T-cell (primary cell): ENCODE data around the gene FAM171A1. TPM values are rescaled to one million over a fixed set of nuclear protein-coding genes. Genes with fewer than 3 reads are reported as not detected.

Experiments used
- ATAC-seq, 4 experiments: fragments of 200-7000 bp in 3 of 4; fragments of 150-1000 bp in 1 of 4; cut with Tn5 transposase; replicated peaks in 1 of 4; 1 replicate in 3 of 4; 2 replicates in 1 of 4; pipeline ENCODE4 v1.10.0; 2021; ENCODE audit warnings: moderate library complexity in 3 of 4, mild to moderate bottlenecking in 2 of 4, moderate number of reproducible peaks in 1 of 4
- CTCF ChIA-PET, 2 donors: fragments of 300-600 bp; sonication (Branson Sonifier 250); formaldehyde crosslinking; loops; one replicate each; lab custom pipeline; 2022; ENCODE audit warnings: antibody characterized with exemption in 2 of 2; lab: Charles Lee
- POLR2A ChIA-PET, 2 donors: fragments of 300-600 bp; sonication (Branson Sonifier 250); formaldehyde crosslinking; loops; one replicate each; lab custom pipeline; 2022; ENCODE audit warnings: antibody characterized with exemption in 2 of 2; lab: Charles Lee
- DNase-seq, 35 experiments: peaks; one replicate each; pipeline versions ENCODE4 v3.0.0 to v3.0.0-alpha.2; 2013 to 2023
- H3K27ac ChIP-seq: one replicate; pipeline ENCODE4 v1.5.1; 2013; ENCODE audit warnings: low read length
- H3K27me3 ChIP-seq, 2 experiments: replicated peaks in 1 of 2; 1 replicate in 1 of 2; 2 replicates in 1 of 2; pipeline versions ENCODE4 v1.6.1 to v1.7.0; 2013; ENCODE audit warnings: low read length in 1 of 2, mixed read lengths in 1 of 2; ENCODE audit not compliant: control insufficient read depth in 2 of 2, insufficient read depth in 2 of 2; ENCODE audit errors: extremely low read depth in 1 of 2
- H3K36me3 ChIP-seq, 2 donors: 1 replicate in 1 of 2; 2 replicates in 1 of 2; pipeline versions ENCODE4 v1.6.1 to v1.7.0; 2013; ENCODE audit warnings: low read length in 1 of 2; ENCODE audit not compliant: control insufficient read depth in 2 of 2, insufficient read depth in 1 of 2; ENCODE audit errors: extremely low read depth in 1 of 2
- H3K4me1 ChIP-seq, 2 experiments: 1 replicate in 1 of 2; 2 replicates in 1 of 2; pipeline versions ENCODE4 v1.6.1 to v1.7.0; 2013; ENCODE audit warnings: low read length in 2 of 2, mixed read lengths in 1 of 2; ENCODE audit not compliant: insufficient read depth in 2 of 2, control insufficient read depth in 1 of 2; ENCODE audit errors: extremely low read depth in 1 of 2
- H3K4me3 ChIP-seq, 2 donors: 1 replicate in 1 of 2; 2 replicates in 1 of 2; pipeline versions ENCODE4 v1.5.1 to v1.7.0; 2013; ENCODE audit warnings: mild to moderate bottlenecking in 2 of 2, low read length in 1 of 2, moderate library complexity in 1 of 2; ENCODE audit not compliant: control insufficient read depth in 1 of 2; ENCODE audit errors: extremely low read depth in 1 of 2
- H3K9me3 ChIP-seq: 2 replicates; pipeline ENCODE4 v1.7.0; 2013
- H3K27ac Mint-ChIP-seq, 2 donors: one replicate each; pipeline ENCODE4 v1.8.0; 2020 to 2021; ENCODE audit warnings: mild to moderate bottlenecking in 2 of 2, mixed read lengths in 2 of 2
- H3K27me3 Mint-ChIP-seq, 2 donors: one replicate each; pipeline ENCODE4 v1.8.0; 2021 to 2022; ENCODE audit warnings: mixed read lengths in 2 of 2
- H3K36me3 Mint-ChIP-seq: one replicate; pipeline ENCODE4 v1.8.0; 2021; ENCODE audit warnings: mixed read lengths
- H3K4me1 Mint-ChIP-seq, 3 donors: one replicate each; pipeline ENCODE4 v1.8.0; 2020 to 2022; ENCODE audit warnings: mixed read lengths in 3 of 3, mild to moderate bottlenecking in 1 of 3
- H3K4me3 Mint-ChIP-seq, 3 donors: one replicate each; pipeline ENCODE4 v1.8.0; 2020 to 2022; ENCODE audit warnings: mild to moderate bottlenecking in 3 of 3, mixed read lengths in 3 of 3, moderate library complexity in 3 of 3
- H3K9me3 Mint-ChIP-seq, 3 donors: one replicate each; pipeline ENCODE4 v1.8.0; 2020 to 2022; ENCODE audit warnings: mixed read lengths in 3 of 3
- WGBS: methylation state at CpG from one replicate; pipeline ENCODE4 v1.1.5; 2013; ENCODE audit warnings: missing lambda C conversion rate; ENCODE audit not compliant: insufficient coverage; 5-methylcytosine and 5-hydroxymethylcytosine counted together
- total RNA-seq, 35 experiments: library from RNA in 6 of 35; stranded (reverse) in 6 of 35; fragments of 120-200 nt in 1 of 35; gene quantifications; one replicate each; pipeline versions ENCODE4 v1.2.1 to v1.2.4 and lab custom pipeline; 2013 to 2026

FAM171A1 gene
- total RNA-seq, 5 donors from 2014 or later (not counting 1 experiment from before 2014, with no cell fraction given): 4.6 to 8.6 (median 7.2) TPM

GRCh38 chr10:15183689-15184481 lies 187.2 kb downstream of the FAM171A1 start:
- no peak overlapping the region for H3K27ac ChIP-seq
- no peak overlapping the region for H3K4me3 ChIP-seq
- ChIA-PET POLR2A (no interaction called here), CTCF (no interaction called here)
- no peaks in the 10 kb centered on the region for H3K36me3 Mint-ChIP-seq
- no peaks in the 10 kb centered on the region for H3K27me3 Mint-ChIP-seq
- H3K27ac Mint-ChIP-seq: peak overlapping the region; percentile 8 to 83
- ATAC-seq (no peak), DNase-seq (no peak)
- H3K36me3 ChIP-seq: no peaks in the 10 kb centered on the region
- H3K4me1 Mint-ChIP-seq: peaks cover 40 to 45% (median 40%) of the 10 kb centered on the region in 3 donors
- no peaks in the 10 kb centered on the region for H3K9me3 Mint-ChIP-seq
- no peaks in the 10 kb centered on the region for H3K27me3 ChIP-seq
- no peaks in the 10 kb centered on the region for H3K9me3 ChIP-seq
- 88% methylated on average over 4 of the region's 11 CpGs for WGBS
- H3K4me3 Mint-ChIP-seq: peak overlapping the region in 1 of 3 donors; percentile 37
- peaks cover 13 to 33% of the 10 kb centered on the region in 2 experiments for H3K4me1 ChIP-seq

- H3K36me3 ChIP-seq: no peaks in the 10 kb centered on the region
- no peaks in the 10 kb centered on the region for H3K27me3 Mint-ChIP-seq
- DNase-seq (no peak), ATAC-seq (no peak)
- H3K27ac Mint-ChIP-seq: peak overlapping the region; percentile 25 to 31
- H3K4me3 Mint-ChIP-seq: no peak overlapping the region
- no peaks in the 10 kb centered on the region for H3K9me3 Mint-ChIP-seq
- peaks cover 7 to 28% of the 10 kb centered on the region in 2 experiments for H3K4me1 ChIP-seq
- 88% methylated on average over 7 of the region's 8 CpGs for WGBS
- no peaks in the 10 kb centered on the region for H3K9me3 ChIP-seq
- no peaks in the 10 kb centered on the region for H3K27me3 ChIP-seq
- H3K4me1 Mint-ChIP-seq: peaks cover 32 to 37% (median 33%) of the 10 kb centered on the region in 3 donors
- ChIA-PET CTCF (no interaction called here), POLR2A (interaction anchor here in 1 of 2 donors (0.6 kb wide), 1 partner anchor 119 kb away, joined by 4 read pairs; no protein-coding TSS in a partner anchor)
- no peak overlapping the region for H3K27ac ChIP-seq
- no peak overlapping the region for H3K4me3 ChIP-seq
- no peaks in the 10 kb centered on the region for H3K36me3 Mint-ChIP-seq
These were observed 188.4 kb downstream of the FAM171A1 start for GRCh38 chr10:15182540-15183207.

GRCh38 chr10:15181576-15182156 lies 189.4 kb downstream of the FAM171A1 start:
- H3K27me3 ChIP-seq: no peaks in the 10 kb centered on the region
- Mint-ChIP-seq H3K27me3 (no peaks in the 10 kb centered on the region), H3K9me3 (no peaks in the 10 kb centered on the region), H3K4me1 (peaks cover 29 to 31% (median 29%) of the 10 kb centered on the region in 3 donors), H3K4me3 (no peak overlapping the region), H3K27ac (no peak overlapping the region), H3K36me3 (no peaks in the 10 kb centered on the region)
- no peaks in the 10 kb centered on the region for H3K9me3 ChIP-seq
- no peak overlapping the region for H3K27ac ChIP-seq
- no peak for DNase-seq
- no peak for ATAC-seq
- ChIA-PET POLR2A (interaction anchor here in 1 of 2 donors (0.6 kb wide), 1 partner anchor 118 kb away, joined by 4 read pairs; no protein-coding TSS in a partner anchor), CTCF (interaction anchor here (0.5 to 1.2 kb wide), 3 partner anchors 30 to 263 kb away, joined by 3 to 4 read pairs (median 3); no protein-coding TSS in a partner anchor)
- peaks cover 6 to 20% of the 10 kb centered on the region in 2 experiments for H3K4me1 ChIP-seq
- no peak overlapping the region for H3K4me3 ChIP-seq
- no CpG with 5 or more reads among the region's 2 CpGs for WGBS
- H3K36me3 ChIP-seq: no peaks in the 10 kb centered on the region

GRCh38 chr10:15180736-15181135 lies 190.4 kb downstream of the FAM171A1 start:
- Histone ChIP-seq H3K4me3 (no peak overlapping the region), H3K9me3 (no peaks in the 10 kb centered on the region), H3K27ac (no peak overlapping the region), H3K4me1 (peaks cover 5 to 13% of the 10 kb centered on the region in 2 experiments), H3K36me3 (no peaks in the 10 kb centered on the region), H3K27me3 (no peaks in the 10 kb centered on the region)
- Mint-ChIP-seq H3K4me3 (no peak overlapping the region), H3K36me3 (no peaks in the 10 kb centered on the region), H3K27ac (no peak overlapping the region), H3K4me1 (peaks cover 21 to 22% (median 21%) of the 10 kb centered on the region in 3 donors), H3K27me3 (no peaks in the 10 kb centered on the region), H3K9me3 (no peaks in the 10 kb centered on the region)
- 78% methylated on average over 3 of the region's 5 CpGs for WGBS
- ChIA-PET POLR2A (no interaction called here), CTCF (interaction anchor here in 1 of 2 donors (1.2 kb wide), 1 partner anchor 227 kb away, joined by 3 read pairs; no protein-coding TSS in a partner anchor)
- ATAC-seq (no peak), DNase-seq (no peak)

- no peak for DNase-seq
- H3K27me3 Mint-ChIP-seq: no peaks in the 10 kb centered on the region
- Histone ChIP-seq H3K36me3 (no peaks in the 10 kb centered on the region), H3K4me1 (peaks cover 6 to 14% of the 10 kb centered on the region in 2 experiments), H3K27ac (no peak overlapping the region), H3K27me3 (no peaks in the 10 kb centered on the region), H3K4me3 (no peak overlapping the region), H3K9me3 (no peaks in the 10 kb centered on the region)
- H3K4me1 Mint-ChIP-seq: peaks cover 19 to 34% (median 27%) of the 10 kb centered on the region in 3 donors
- ATAC-seq: no peak
- ChIA-PET POLR2A (no interaction called here), CTCF (no interaction called here)
- H3K4me3 Mint-ChIP-seq: no peak overlapping the region
- no CpG with 5 or more reads among the region's 3 CpGs for WGBS
- H3K36me3 Mint-ChIP-seq: no peaks in the 10 kb centered on the region
- H3K27ac Mint-ChIP-seq: no peak overlapping the region
- H3K9me3 Mint-ChIP-seq: no peaks in the 10 kb centered on the region
These were observed 194.8 kb downstream of the FAM171A1 start for GRCh38 chr10:15176269-15176668.

GRCh38 chr10:15175587-15175986 lies 195.5 kb downstream of the FAM171A1 start:
- no peaks in the 10 kb centered on the region for H3K36me3 Mint-ChIP-seq
- H3K9me3 ChIP-seq: no peaks in the 10 kb centered on the region
- 96% methylated on average over 4 of the region's 6 CpGs for WGBS
- H3K4me3 Mint-ChIP-seq: no peak overlapping the region
- no peaks in the 10 kb centered on the region for H3K9me3 Mint-ChIP-seq
- no peak for ATAC-seq
- no peaks in the 10 kb centered on the region for H3K27me3 ChIP-seq
- H3K27ac ChIP-seq: no peak overlapping the region
- H3K27me3 Mint-ChIP-seq: no peaks in the 10 kb centered on the region
- DNase-seq: no peak
- H3K36me3 ChIP-seq: no peaks in the 10 kb centered on the region
- POLR2A ChIA-PET: no interaction called here
- CTCF ChIA-PET: no interaction called here
- H3K4me3 ChIP-seq: no peak overlapping the region
- peaks cover 12 to 18% of the 10 kb centered on the region in 2 experiments for H3K4me1 ChIP-seq
- H3K4me1 Mint-ChIP-seq: peaks cover 24 to 37% (median 34%) of the 10 kb centered on the region in 3 donors
- peak overlapping the region in 1 of 2 donors; percentile 40 for H3K27ac Mint-ChIP-seq
